HepG2 (cell line): ENCODE data around the gene STKLD1. TPM values are rescaled to one million over a fixed set of nuclear protein-coding genes. Genes with fewer than 3 reads are reported as not detected.

Experiments used
- ATF1 ChIP-seq: IDR thresholded peaks from 2 replicates; pipeline ENCODE4 v1.6.1; 2016; ENCODE audit warnings: mild to moderate bottlenecking, control low read depth
- CAMTA2 ChIP-seq: sonication (generic); formaldehyde crosslinking; IDR thresholded peaks from 2 replicates; pipeline ENCODE4 v1.4.0; 2020; ENCODE audit warnings: mild to moderate bottlenecking, missing genetic modification reagents, borderline replicate concordance
- CREM ChIP-seq, 2 experiments: sonication (generic) in 1 of 2; formaldehyde crosslinking in 1 of 2; IDR thresholded peaks; 2 replicates each; pipeline versions ENCODE4 v1.4.0 to v1.6.1; 2016 to 2020; ENCODE audit warnings: antibody characterized with exemption in 1 of 2, mild to moderate bottlenecking in 1 of 2, missing genetic modification reagents in 1 of 2
- IKZF4 ChIP-seq: sonication (generic); formaldehyde crosslinking; IDR thresholded peaks from 2 replicates; pipeline ENCODE4 v1.5.1; 2020; ENCODE audit warnings: borderline replicate concordance, mild to moderate bottlenecking, low read depth, missing genetic modification reagents; ENCODE audit errors: not compliant biosample characterization
- TOPORS ChIP-seq: sonication (generic); formaldehyde crosslinking; IDR thresholded peaks from 2 replicates; pipeline ENCODE4 v1.8.0; 2023; ENCODE audit warnings: mild to moderate bottlenecking, missing genetic modification reagents
- ZKSCAN8 ChIP-seq: IDR thresholded peaks from 2 replicates; pipeline ENCODE4 v1.6.1; 2016; ENCODE audit warnings: borderline replicate concordance, missing genetic modification reagents, missing compliant biosample characterization
- ZMYM4 ChIP-seq: sonication (generic); formaldehyde crosslinking; IDR thresholded peaks from 2 replicates; pipeline ENCODE4 v1.8.1; 2023; ENCODE audit warnings: mild to moderate bottlenecking, missing genetic modification reagents
- ZNF124 ChIP-seq: sonication (generic); formaldehyde crosslinking; IDR thresholded peaks from 2 replicates; pipeline ENCODE4 v1.4.0; 2020; ENCODE audit warnings: missing genetic modification reagents
- ZNF160 ChIP-seq: sonication (generic); formaldehyde crosslinking; IDR thresholded peaks from 2 replicates; pipeline ENCODE4 v1.8.0; 2022; ENCODE audit warnings: mild to moderate bottlenecking, inconsistent platforms, missing genetic modification reagents
- ZNF235 ChIP-seq: sonication (generic); formaldehyde crosslinking; IDR thresholded peaks from 2 replicates; pipeline ENCODE4 v1.8.1; 2023; ENCODE audit warnings: mild to moderate bottlenecking, missing genetic modification reagents, borderline replicate concordance
- ZNF549 ChIP-seq: sonication (generic); formaldehyde crosslinking; IDR thresholded peaks from 2 replicates; pipeline ENCODE4 v1.5.0; 2020; ENCODE audit warnings: missing genetic modification reagents
- ZNF737 ChIP-seq: sonication (generic); formaldehyde crosslinking; IDR thresholded peaks from 2 replicates; pipeline ENCODE4 v1.5.0; 2020; ENCODE audit warnings: missing genetic modification reagents, mild to moderate bottlenecking, borderline replicate concordance
- ZNF776 ChIP-seq: sonication (generic); formaldehyde crosslinking; IDR thresholded peaks from 2 replicates; pipeline ENCODE4 v1.4.0; 2020; ENCODE audit warnings: mild to moderate bottlenecking, missing genetic modification reagents
- polyA plus RNA-seq, 8 experiments: library from polyadenylated mRNA; depleted of rRNA in 3 of 8; stranded (reverse) in 7 of 8; unstranded in 1 of 8; fragments of >200 nt; fragmentation: Illumina TruSeq in 4 of 8; extraction: Trizol in 4 of 8; gene quantifications; 2 replicates each; pipeline versions ENCODE4 v1.2.1 to v1.2.3, GENCODE V29; 2011 to 2016; ENCODE audit warnings: low read depth in 4 of 8, missing spikeins in 1 of 8, mixed read lengths in 1 of 8; ENCODE audit not compliant: insufficient read depth in 1 of 8
- total RNA-seq, 5 experiments: library from RNA; depleted of rRNA; stranded (reverse); fragments of >200 nt; fragmentation: Illumina TruSeq; extraction: Trizol; gene quantifications; 2 replicates each; pipeline ENCODE4 v1.2.3, GENCODE V29; 2016; ENCODE audit warnings: low read depth in 1 of 5
- TF ChIP-seq, protein P1 (sequence below): sonication (generic); formaldehyde crosslinking; IDR thresholded peaks from 2 replicates; pipeline ENCODE4 v1.9.0; 2021; ENCODE audit warnings: missing genetic modification reagents, borderline replicate concordance
- TF ChIP-seq, protein P2 (sequence below): sonication (generic); formaldehyde crosslinking; IDR thresholded peaks from 2 replicates; pipeline ENCODE4 v1.5.1; 2020; ENCODE audit warnings: mild to moderate bottlenecking, missing genetic modification reagents
- TF ChIP-seq, protein P3 (sequence below): sonication (generic); formaldehyde crosslinking; IDR thresholded peaks from 2 replicates; pipeline ENCODE4 v1.4.0; 2020; ENCODE audit warnings: missing genetic modification reagents, mild to moderate bottlenecking, borderline replicate concordance
- TF ChIP-seq, protein P4 (sequence below): sonication (generic); formaldehyde crosslinking; IDR thresholded peaks from 2 replicates; pipeline ENCODE4 v1.4.0; 2020; ENCODE audit warnings: missing genetic modification reagents

Gene STKLD1
- total and polyA plus RNA-seq, 2 of the 13 experiments (the other 11 are each of a cell fraction or from before 2014, with no cell fraction given) = 1.5 to 2.2 TPM

DNA sequence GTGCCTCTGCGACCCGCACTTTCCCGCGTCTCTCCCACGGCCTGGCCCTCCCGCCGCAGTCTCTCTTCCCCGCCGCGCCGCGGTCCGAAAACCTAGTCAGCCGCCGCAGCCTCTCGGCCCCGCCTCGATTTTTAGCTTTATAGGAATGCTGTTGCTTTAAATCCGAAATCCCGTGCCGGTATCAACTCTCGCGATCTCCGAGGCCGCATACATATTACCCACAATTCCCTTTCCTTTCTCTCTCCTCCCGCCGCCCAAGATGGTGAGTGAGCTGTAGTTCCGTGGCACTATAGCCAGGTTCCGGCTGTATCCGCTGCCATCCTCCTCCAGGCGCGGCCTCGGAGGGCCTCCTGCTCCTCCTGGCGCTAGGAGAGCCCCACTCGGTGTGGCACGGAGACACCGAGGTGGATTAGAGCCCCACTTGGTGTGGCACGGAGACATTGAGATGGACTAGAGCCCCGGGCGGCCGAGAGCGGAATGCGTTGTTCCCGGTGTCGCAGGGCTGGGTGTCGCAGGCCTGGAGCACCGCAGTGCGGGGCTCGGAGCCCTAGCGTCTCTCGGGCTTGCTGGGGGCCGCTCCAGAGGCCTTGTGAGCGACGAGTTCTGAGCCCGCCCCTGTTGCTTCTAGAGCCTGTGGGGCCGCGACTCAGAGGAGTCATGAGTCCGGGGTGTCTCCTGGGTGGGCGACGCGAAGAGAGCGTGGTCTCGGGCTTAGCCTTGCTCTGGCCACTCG is 28.0 kb upstream of the STKLD1 start, which contains the start of the genes MED22 and RPL7A (continued):
- peak; percentile 75 for TF ChIP-seq ZNF235 (CRISPR knock-in tag)
- TF ChIP-seq ZNF160 (CRISPR knock-in tag) = peak; percentile 83; the same call in 1 of the 2 replicates
- TF ChIP-seq CREM (IDR thresholded peaks at IDR 0.05) = peak; percentile 65
- TF ChIP-seq CREM (CRISPR knock-in tag; IDR thresholded peaks at IDR 0.05) = 0 out of 2 replicates have a peak, but pooled peaks have one; percentile 2
- TF ChIP-seq, protein P1, sequence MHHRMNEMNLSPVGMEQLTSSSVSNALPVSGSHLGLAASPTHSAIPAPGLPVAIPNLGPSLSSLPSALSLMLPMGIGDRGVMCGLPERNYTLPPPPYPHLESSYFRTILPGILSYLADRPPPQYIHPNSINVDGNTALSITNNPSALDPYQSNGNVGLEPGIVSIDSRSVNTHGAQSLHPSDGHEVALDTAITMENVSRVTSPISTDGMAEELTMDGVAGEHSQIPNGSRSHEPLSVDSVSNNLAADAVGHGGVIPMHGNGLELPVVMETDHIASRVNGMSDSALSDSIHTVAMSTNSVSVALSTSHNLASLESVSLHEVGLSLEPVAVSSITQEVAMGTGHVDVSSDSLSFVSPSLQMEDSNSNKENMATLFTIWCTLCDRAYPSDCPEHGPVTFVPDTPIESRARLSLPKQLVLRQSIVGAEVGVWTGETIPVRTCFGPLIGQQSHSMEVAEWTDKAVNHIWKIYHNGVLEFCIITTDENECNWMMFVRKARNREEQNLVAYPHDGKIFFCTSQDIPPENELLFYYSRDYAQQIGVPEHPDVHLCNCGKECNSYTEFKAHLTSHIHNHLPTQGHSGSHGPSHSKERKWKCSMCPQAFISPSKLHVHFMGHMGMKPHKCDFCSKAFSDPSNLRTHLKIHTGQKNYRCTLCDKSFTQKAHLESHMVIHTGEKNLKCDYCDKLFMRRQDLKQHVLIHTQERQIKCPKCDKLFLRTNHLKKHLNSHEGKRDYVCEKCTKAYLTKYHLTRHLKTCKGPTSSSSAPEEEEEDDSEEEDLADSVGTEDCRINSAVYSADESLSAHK (CRISPR knock-in tag) = no peak
- peak; percentile 83; the same call in 1 of the 2 replicates for TF ChIP-seq ZKSCAN8 (CRISPR knock-in tag)
- peak; percentile 91 for TF ChIP-seq CAMTA2 (CRISPR knock-in tag)
- TF ChIP-seq TOPORS = 0 out of 2 replicates have a peak, but pooled peaks have one; percentile 61
- TF ChIP-seq IKZF4 (CRISPR knock-in tag) = no peak
- TF ChIP-seq ATF1 (CRISPR knock-in tag) = 0 out of 2 replicates have a peak, but pooled peaks have one; percentile 26
- TF ChIP-seq ZNF776 (CRISPR knock-in tag) = no peak; the same call in 1 of the 2 replicates
- TF ChIP-seq, protein P2, sequence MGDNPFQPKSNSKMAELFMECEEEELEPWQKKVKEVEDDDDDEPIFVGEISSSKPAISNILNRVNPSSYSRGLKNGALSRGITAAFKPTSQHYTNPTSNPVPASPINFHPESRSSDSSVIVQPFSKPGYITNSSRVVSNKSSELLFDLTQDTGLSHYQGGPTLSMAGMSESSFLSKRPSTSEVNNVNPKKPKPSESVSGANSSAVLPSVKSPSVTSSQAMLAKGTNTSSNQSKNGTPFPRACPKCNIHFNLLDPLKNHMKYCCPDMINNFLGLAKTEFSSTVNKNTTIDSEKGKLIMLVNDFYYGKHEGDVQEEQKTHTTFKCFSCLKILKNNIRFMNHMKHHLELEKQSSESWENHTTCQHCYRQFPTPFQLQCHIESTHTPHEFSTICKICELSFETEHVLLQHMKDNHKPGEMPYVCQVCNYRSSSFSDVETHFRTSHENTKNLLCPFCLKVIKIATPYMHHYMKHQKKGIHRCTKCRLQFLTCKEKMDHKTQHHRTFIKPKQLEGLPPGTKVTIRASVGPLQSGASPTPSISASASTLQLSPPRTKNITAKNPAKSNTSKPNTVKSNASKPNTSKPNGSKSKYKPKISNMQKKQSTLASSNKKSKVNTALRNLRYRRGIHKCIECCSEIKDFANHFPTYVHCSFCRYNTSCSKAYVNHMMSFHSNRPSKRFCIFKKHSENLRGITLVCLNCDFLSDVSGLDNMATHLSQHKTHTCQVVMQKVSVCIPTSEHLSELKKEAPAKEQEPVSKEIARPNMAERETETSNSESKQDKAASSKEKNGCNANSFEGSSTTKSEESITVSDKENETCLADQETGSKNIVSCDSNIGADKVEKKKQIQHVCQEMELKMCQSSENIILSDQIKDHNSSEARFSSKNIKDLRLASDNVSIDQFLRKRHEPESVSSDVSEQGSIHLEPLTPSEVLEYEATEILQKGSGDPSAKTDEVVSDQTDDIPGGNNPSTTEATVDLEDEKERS (CRISPR knock-in tag) = no peak
- TF ChIP-seq, protein P3, sequence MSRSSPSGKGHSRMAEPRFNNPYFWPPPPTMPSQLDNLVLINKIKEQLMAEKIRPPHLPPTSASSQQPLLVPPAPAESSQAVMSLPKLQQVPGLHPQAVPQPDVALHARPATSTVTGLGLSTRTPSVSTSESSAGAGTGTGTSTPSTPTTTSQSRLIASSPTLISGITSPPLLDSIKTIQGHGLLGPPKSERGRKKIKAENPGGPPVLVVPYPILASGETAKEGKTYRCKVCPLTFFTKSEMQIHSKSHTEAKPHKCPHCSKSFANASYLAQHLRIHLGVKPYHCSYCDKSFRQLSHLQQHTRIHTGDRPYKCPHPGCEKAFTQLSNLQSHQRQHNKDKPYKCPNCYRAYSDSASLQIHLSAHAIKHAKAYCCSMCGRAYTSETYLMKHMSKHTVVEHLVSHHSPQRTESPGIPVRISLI = no peak
- peak; percentile 50; the same call in 1 of the 2 replicates for TF ChIP-seq ZMYM4 (CRISPR knock-in tag)
- no peak; the same call in 1 of the 2 replicates for TF ChIP-seq ZNF737 (CRISPR knock-in tag)
- no peak for TF ChIP-seq ZNF549 (CRISPR knock-in tag)
- TF ChIP-seq, protein P4, sequence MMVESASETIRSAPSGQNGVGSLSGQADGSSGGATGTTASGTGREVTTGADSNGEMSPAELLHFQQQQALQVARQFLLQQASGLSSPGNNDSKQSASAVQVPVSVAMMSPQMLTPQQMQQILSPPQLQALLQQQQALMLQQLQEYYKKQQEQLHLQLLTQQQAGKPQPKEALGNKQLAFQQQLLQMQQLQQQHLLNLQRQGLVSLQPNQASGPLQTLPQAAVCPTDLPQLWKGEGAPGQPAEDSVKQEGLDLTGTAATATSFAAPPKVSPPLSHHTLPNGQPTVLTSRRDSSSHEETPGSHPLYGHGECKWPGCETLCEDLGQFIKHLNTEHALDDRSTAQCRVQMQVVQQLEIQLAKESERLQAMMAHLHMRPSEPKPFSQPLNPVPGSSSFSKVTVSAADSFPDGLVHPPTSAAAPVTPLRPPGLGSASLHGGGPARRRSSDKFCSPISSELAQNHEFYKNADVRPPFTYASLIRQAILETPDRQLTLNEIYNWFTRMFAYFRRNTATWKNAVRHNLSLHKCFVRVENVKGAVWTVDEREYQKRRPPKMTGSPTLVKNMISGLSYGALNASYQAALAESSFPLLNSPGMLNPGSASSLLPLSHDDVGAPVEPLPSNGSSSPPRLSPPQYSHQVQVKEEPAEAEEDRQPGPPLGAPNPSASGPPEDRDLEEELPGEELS = peak; percentile 54; the same call in 1 of the 2 replicates
- no peak for TF ChIP-seq ZNF124 (CRISPR knock-in tag)
